HL-60 (cell line): ENCODE data around the gene ACVR1C.

Source experiments
- SPI1 ChIP-seq: IDR thresholded peaks from 2 replicates; pipeline ENCODE4 v1.6.1; 2012; ENCODE audit warnings: low read depth, mild to moderate bottlenecking, borderline replicate concordance
- TF ChIP-seq, protein P1 (sequence below): IDR thresholded peaks from one replicate; pipeline ENCODE4 v1.5.1; 2011; ENCODE audit warnings: low read length, control low read depth, inconsistent platforms; ENCODE audit not compliant: insufficient read depth
- TF ChIP-seq, protein P2 (sequence below): IDR thresholded peaks from 2 replicates; pipeline ENCODE4 v1.6.1; 2012; ENCODE audit warnings: low read depth; ENCODE audit not compliant: insufficient replicate concordance

DNA sequence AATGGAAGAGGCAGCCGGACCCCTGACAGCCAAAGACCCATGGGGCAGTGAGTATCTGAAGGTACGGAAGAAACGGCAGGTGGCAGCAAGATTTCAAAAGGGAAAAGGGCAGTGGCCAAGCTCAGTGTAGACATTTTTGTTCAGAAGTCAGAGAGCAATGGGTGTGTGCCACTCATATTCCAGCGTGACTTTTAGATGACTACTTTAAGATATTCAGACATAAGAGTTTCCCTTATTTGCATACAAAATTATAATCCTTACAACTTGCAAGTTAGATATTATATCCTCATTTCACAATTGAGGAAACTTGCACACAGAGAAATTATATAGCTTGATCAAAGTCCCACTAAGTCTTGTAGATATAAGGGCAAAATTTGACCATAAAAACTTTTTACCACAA lies 124.0 kb downstream of the ACVR1C start:
- TF ChIP-seq, protein P1, sequence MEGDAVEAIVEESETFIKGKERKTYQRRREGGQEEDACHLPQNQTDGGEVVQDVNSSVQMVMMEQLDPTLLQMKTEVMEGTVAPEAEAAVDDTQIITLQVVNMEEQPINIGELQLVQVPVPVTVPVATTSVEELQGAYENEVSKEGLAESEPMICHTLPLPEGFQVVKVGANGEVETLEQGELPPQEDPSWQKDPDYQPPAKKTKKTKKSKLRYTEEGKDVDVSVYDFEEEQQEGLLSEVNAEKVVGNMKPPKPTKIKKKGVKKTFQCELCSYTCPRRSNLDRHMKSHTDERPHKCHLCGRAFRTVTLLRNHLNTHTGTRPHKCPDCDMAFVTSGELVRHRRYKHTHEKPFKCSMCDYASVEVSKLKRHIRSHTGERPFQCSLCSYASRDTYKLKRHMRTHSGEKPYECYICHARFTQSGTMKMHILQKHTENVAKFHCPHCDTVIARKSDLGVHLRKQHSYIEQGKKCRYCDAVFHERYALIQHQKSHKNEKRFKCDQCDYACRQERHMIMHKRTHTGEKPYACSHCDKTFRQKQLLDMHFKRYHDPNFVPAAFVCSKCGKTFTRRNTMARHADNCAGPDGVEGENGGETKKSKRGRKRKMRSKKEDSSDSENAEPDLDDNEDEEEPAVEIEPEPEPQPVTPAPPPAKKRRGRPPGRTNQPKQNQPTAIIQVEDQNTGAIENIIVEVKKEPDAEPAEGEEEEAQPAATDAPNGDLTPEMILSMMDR = no peak
- no peak for TF ChIP-seq SPI1
- TF ChIP-seq, protein P2, sequence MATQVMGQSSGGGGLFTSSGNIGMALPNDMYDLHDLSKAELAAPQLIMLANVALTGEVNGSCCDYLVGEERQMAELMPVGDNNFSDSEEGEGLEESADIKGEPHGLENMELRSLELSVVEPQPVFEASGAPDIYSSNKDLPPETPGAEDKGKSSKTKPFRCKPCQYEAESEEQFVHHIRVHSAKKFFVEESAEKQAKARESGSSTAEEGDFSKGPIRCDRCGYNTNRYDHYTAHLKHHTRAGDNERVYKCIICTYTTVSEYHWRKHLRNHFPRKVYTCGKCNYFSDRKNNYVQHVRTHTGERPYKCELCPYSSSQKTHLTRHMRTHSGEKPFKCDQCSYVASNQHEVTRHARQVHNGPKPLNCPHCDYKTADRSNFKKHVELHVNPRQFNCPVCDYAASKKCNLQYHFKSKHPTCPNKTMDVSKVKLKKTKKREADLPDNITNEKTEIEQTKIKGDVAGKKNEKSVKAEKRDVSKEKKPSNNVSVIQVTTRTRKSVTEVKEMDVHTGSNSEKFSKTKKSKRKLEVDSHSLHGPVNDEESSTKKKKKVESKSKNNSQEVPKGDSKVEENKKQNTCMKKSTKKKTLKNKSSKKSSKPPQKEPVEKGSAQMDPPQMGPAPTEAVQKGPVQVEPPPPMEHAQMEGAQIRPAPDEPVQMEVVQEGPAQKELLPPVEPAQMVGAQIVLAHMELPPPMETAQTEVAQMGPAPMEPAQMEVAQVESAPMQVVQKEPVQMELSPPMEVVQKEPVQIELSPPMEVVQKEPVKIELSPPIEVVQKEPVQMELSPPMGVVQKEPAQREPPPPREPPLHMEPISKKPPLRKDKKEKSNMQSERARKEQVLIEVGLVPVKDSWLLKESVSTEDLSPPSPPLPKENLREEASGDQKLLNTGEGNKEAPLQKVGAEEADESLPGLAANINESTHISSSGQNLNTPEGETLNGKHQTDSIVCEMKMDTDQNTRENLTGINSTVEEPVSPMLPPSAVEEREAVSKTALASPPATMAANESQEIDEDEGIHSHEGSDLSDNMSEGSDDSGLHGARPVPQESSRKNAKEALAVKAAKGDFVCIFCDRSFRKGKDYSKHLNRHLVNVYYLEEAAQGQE = no peak
